AG04450 (cell line): Measurements from ENCODE around the gene ISX. TPM values are rescaled to one million over a fixed set of nuclear protein-coding genes. Genes with fewer than 3 reads are reported as not detected.

ENCODE experiments used
- CTCF ChIA-PET: fragments of 300-600, 350-600 bp; formaldehyde crosslinking; extraction: SDS; loops from one replicate; lab custom pipeline; 2022; ENCODE audit warnings: antibody characterized with exemption, inconsistent platforms; lab: Charles Lee
- POLR2A ChIA-PET: fragments of 350-600 bp; formaldehyde crosslinking; extraction: SDS; loops from one replicate; lab custom pipeline; 2021; ENCODE audit warnings: antibody characterized with exemption, inconsistent platforms; lab: Yijun Ruan, JAX
- DNase-seq: peaks from one replicate; pipeline ENCODE4 v3.0.0-alpha.2; 2011; ENCODE audit warnings: low read depth, low spot score
- H3K27ac ChIP-seq: one replicate; pipeline ENCODE4 v1.5.1; 2012; ENCODE audit warnings: low read depth, low read length, control low read depth
- H3K27me3 ChIP-seq: one replicate; pipeline ENCODE4 v1.6.0; 2012; ENCODE audit warnings: low read length; ENCODE audit not compliant: control insufficient read depth, insufficient read depth
- H3K4me3 ChIP-seq: 2 replicates; pipeline ENCODE4 v1.5.1; 2011; ENCODE audit warnings: mild to moderate bottlenecking, low read depth, low read length, control low read depth
- H3K9me3 ChIP-seq: 2 replicates; pipeline ENCODE4 v1.5.1; 2012; ENCODE audit warnings: low read length; ENCODE audit not compliant: control insufficient read depth, insufficient read depth
- polyA plus RNA-seq: library from polyadenylated mRNA; depleted of rRNA; stranded (reverse); fragments of >200 nt; gene quantifications from 2 replicates; pipeline ENCODE4 v1.2.3, GENCODE V29; 2011
- TF ChIP-seq, protein P1 (sequence below): IDR thresholded peaks from 2 replicates; pipeline ENCODE4 v1.5.1; 2011; ENCODE audit warnings: low read depth, low read length, control low read depth, inconsistent platforms

ISX gene
- polyA plus RNA-seq, 1 experiment: not detected

DNA sequence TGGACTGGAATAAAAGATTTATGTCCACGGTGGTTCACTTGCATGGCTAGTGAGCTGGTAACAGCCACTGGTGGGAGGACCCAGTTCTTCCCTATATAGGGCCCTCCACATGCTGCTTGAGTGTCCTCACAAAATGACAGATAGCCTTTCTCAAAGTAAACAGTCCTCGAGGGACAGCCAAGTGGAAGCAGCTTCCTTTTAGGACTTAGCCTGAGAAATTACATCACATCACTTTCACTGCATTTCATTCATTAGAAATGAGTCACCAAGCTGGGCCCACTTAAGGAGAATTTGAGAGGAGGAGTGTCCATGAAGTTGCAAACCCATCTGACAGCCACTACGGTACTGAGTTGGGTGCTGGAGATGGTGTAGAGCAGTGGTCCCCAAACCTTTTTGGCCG is 7.0 kb downstream of the ISX start:
- Histone ChIP-seq H3K27me3 (no peaks in the 10 kb centered on the region), H3K4me3 (no peak overlapping the region), H3K27ac (no peak overlapping the region), H3K9me3 (peaks cover 4% of the 10 kb centered on the region; the same call in 1 of the 2 replicates)
- POLR2A ChIA-PET: no interaction called here
- TF ChIP-seq, protein P1, sequence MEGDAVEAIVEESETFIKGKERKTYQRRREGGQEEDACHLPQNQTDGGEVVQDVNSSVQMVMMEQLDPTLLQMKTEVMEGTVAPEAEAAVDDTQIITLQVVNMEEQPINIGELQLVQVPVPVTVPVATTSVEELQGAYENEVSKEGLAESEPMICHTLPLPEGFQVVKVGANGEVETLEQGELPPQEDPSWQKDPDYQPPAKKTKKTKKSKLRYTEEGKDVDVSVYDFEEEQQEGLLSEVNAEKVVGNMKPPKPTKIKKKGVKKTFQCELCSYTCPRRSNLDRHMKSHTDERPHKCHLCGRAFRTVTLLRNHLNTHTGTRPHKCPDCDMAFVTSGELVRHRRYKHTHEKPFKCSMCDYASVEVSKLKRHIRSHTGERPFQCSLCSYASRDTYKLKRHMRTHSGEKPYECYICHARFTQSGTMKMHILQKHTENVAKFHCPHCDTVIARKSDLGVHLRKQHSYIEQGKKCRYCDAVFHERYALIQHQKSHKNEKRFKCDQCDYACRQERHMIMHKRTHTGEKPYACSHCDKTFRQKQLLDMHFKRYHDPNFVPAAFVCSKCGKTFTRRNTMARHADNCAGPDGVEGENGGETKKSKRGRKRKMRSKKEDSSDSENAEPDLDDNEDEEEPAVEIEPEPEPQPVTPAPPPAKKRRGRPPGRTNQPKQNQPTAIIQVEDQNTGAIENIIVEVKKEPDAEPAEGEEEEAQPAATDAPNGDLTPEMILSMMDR: no peak
- no peak for DNase-seq
- CTCF ChIA-PET: no interaction called here

DNA sequence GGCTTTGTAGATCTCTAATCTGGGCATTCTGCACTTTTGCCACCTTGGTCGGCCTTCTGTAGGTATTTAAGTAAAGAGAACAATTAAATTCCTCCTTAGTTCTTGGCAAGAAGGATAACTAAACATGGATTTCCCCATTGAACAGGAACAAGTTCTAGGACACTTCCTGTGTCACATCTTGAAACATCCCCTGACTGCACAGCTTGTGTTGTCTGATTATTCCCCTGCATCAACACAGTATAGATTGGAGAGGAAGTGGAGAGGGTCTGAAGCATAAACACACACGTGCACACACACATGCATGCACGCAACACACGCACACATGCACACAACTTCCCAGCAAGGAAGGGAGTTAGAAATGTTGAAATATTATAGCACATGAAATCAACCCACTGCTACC is 8.6 kb downstream of the ISX start:
- Histone ChIP-seq H3K27me3 (no peaks in the 10 kb centered on the region), H3K4me3 (no peak overlapping the region), H3K27ac (no peak overlapping the region), H3K9me3 (peaks cover 4% of the 10 kb centered on the region; the same call in 1 of the 2 replicates)
- no peak for DNase-seq
- POLR2A ChIA-PET: no interaction called here
- TF ChIP-seq, protein P1: no peak
- CTCF ChIA-PET: no interaction called here

DNA sequence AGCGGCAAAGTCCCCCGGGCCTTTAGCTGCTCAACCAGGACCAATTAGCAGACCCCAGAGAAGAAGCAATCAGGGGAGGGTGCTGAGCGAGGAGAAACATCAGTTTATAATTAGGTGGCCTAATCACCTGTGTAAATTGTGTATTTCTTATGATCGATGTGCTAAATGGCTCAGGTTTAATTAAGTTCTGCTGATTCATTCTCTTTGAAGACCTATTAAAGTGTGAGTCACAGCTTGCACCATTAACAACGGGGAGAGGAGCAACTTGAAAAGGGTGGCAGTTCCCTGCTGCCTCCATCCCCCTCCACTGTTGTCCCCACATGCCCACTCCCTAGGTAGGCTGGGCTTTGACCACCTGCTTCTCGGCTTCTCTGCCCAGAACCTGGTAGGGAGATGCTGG is 10.7 kb downstream of the ISX start:
- ChIA-PET CTCF (interaction anchor here (1.1 kb wide), 1 partner anchor 74 kb away, joined by 3 read pairs; no protein-coding TSS in a partner anchor), POLR2A (no interaction called here)
- Histone ChIP-seq H3K9me3 (peaks cover 4% of the 10 kb centered on the region; the same call in 1 of the 2 replicates), H3K27ac (no peak overlapping the region), H3K27me3 (no peaks in the 10 kb centered on the region), H3K4me3 (no peak overlapping the region)
- no peak for DNase-seq
- TF ChIP-seq, protein P1: no peak

DNA sequence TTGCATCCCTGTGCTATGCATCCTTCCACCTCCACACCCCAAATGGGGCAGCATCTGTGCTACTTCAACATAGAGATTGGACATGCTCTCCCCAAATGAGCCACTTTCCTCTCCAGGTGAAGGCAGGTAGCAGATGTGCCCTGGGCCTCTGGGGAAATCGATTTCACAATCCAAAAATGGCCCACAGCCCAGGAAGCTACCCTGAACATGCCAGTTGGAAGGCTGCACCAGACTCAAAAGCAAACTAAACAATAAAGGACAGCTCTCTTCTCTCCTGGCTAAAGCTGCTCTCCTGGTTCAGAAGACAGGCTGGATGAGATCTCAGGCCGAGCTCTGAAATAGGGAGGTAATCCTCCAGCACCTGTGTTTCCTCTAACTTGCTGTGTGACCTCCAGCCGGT is 19.7 kb downstream of the ISX start:
- no peaks in the 10 kb centered on the region for H3K9me3 ChIP-seq
- no peak overlapping the region for H3K27ac ChIP-seq
- POLR2A ChIA-PET: no interaction called here
- H3K4me3 ChIP-seq: no peak overlapping the region
- no peak for DNase-seq
- TF ChIP-seq, protein P1: no peak
- no peaks in the 10 kb centered on the region for H3K27me3 ChIP-seq
- CTCF ChIA-PET: no interaction called here

DNA sequence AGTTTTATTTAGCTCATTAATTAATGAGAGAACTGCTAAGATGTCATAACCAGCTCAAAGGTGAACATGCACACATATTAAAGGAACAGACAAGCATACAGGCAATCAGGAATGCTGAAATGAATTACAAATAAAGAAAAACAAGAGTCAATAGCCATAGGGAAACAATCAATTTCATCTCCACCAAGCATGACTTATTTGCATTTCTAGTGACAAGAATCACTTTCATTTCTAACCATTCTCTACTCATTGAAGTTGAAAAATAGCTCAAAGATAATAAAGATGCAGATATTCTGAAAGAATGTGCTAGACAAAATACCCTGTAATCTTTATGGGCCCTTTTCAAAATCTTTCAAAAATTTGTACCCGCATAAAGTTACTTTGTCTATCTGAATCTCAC is 23.2 kb downstream of the ISX start:
- ChIA-PET CTCF (no interaction called here), POLR2A (no interaction called here)
- no peak overlapping the region for H3K4me3 ChIP-seq
- no peaks in the 10 kb centered on the region for H3K27me3 ChIP-seq
- no peak for DNase-seq
- no peak overlapping the region for H3K27ac ChIP-seq
- no peaks in the 10 kb centered on the region for H3K9me3 ChIP-seq
- TF ChIP-seq, protein P1: no peak
